Brain microvascular endothelial cell (primary cell): ENCODE data around the gene RNF43.

Experiments
- DNase-seq: peaks from one replicate; pipeline ENCODE4 v3.0.0-alpha.2; 2020
- H3K27ac ChIP-seq: fragments of 250-450 bp; sonication (Bioruptor Pico); 2 replicates; pipeline ENCODE4 v1.5.1; 2020; ENCODE audit warnings: mild to moderate bottlenecking, moderate library complexity
- H3K27me3 ChIP-seq: fragments of 250-450 bp; sonication (Bioruptor Pico); replicated peaks from 2 replicates; pipeline ENCODE4 v1.5.1; 2020; ENCODE audit warnings: mild to moderate bottlenecking
- H3K36me3 ChIP-seq: fragments of 250-450 bp; sonication (Bioruptor Pico); replicated peaks from 2 replicates; pipeline ENCODE4 v1.5.1; 2020; ENCODE audit warnings: mild to moderate bottlenecking
- H3K4me3 ChIP-seq: 2 replicates; pipeline ENCODE4 v1.5.1; 2011; ENCODE audit warnings: low read depth, mild to moderate bottlenecking, control low read depth, low read length, moderate library complexity
- CTCF ChIP-seq: IDR thresholded peaks from 2 replicates; pipeline ENCODE4 v1.5.1; 2011; ENCODE audit warnings: low read depth, mild to moderate bottlenecking, moderate library complexity, low read length, control low read depth, inconsistent platforms; ENCODE audit errors: missing control alignments
- in situ Hi-C: cut with HindIII; loops from 2 replicates; pipeline ENCODE4 v1.10.0; 2017; ENCODE audit warnings: low sequenced_read_pairs, low pct_ligation_motif_present

The RNF43 gene

GRCh38 chr17:58416937-58417299 is 416 bp downstream of the RNF43 start:
- no peak for TF ChIP-seq CTCF
- no peak overlapping the region for H3K4me3 ChIP-seq
- in situ Hi-C loops = no loop called here
- H3K36me3 ChIP-seq = no peaks in the 10 kb centered on the region
- H3K27me3 ChIP-seq = peaks cover 12% of the 10 kb centered on the region
- no peak overlapping the region for H3K27ac ChIP-seq
- no peak for DNase-seq

GRCh38 chr17:58416396-58416795 is 938 bp downstream of the RNF43 start:
- Histone ChIP-seq H3K36me3 (no peaks in the 10 kb centered on the region), H3K27ac (no peak overlapping the region), H3K27me3 (peaks cover 10% of the 10 kb centered on the region), H3K4me3 (no peak overlapping the region)
- no peak for TF ChIP-seq CTCF
- DNase-seq = no peak
- in situ Hi-C loops = no loop called here

- no peaks in the 10 kb centered on the region for H3K36me3 ChIP-seq
- H3K4me3 ChIP-seq = no peak overlapping the region
- peaks cover 10% of the 10 kb centered on the region for H3K27me3 ChIP-seq
- TF ChIP-seq CTCF = no peak
- no peak overlapping the region for H3K27ac ChIP-seq
- in situ Hi-C loops = no loop called here
- no peak for DNase-seq
These were observed 1.8 kb downstream of the RNF43 start for GRCh38 chr17:58415371-58416055.

GRCh38 chr17:58414596-58414997 is 2.7 kb downstream of the RNF43 start:
- no peaks in the 10 kb centered on the region for H3K36me3 ChIP-seq
- no peak for TF ChIP-seq CTCF
- H3K27ac ChIP-seq = no peak overlapping the region
- DNase-seq = no peak
- in situ Hi-C loops = no loop called here
- peaks cover 9% of the 10 kb centered on the region for H3K27me3 ChIP-seq
- no peak overlapping the region for H3K4me3 ChIP-seq

GRCh38 chr17:58413684-58414083 is 3.6 kb downstream of the RNF43 start:
- Histone ChIP-seq H3K27ac (no peak overlapping the region), H3K4me3 (no peak overlapping the region), H3K27me3 (peaks cover 11% of the 10 kb centered on the region), H3K36me3 (no peaks in the 10 kb centered on the region)
- in situ Hi-C loops = no loop called here
- no peak for DNase-seq
- TF ChIP-seq CTCF = no peak
